ENCODE measurements around the gene KCTD19.

The KCTD19 gene

DNA sequence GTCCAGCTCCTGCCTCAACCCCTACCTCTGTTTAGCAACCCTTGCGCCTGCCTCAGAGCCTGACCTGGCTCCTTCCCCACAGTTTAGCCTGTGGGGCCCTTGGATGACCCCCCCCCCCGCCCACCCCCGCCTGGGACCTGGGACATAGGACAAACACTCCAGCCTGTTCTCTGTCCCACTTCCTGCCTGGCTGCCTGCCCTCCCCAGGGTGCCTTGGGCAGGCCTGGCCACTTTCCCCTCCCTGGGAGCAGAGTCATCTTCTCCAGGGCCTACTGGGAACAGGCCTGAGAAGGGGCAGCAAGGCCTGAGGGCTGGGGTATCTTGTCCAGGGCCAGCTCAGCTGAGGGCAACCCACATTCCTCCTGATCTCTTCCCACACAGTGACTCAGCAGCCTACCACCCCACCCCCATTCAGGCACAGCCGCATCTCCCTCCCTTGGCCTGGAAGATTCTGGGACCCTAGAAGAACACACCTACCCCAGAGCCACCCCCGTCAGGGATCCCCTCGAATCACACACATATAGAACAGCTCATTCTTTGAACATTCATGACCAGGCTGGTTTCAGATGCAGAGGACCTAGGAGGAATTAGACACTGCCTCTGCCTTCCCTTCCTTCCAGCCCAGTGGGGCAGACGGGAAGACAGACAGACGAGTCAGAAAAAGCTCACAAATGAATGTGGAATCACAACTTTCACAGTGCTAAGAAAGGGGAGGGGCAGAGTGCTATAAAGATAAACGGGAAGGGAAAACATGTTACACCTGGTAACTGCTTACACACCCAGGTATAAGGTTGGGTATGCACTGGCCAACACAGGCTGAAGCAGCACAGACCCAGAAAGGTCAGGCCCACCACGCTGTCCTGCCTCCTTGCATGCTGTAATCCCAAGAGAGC is 85.3 kb downstream of the KCTD19 start:
- no peak for DNase-seq

DNA sequence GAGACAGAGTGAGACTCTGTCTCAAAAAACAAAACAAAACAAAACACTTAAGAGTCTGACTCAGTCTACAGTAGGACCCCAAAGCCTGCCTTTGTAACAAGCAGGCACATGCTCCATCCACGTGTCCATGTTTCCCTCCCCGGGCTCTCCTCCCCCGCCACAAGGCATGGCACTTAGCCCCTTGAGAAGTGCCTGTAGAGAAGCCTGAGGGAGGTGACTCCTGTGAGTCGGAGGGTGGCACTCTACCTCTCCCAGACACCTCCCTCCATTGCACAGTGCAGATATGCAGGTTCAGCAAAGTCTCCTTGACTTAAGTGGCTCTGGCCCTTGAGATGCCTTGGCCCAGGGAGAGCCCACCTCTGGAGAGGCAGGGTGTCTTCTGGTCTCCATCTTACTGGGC is 86.0 kb downstream of the KCTD19 start:
- no peak for DNase-seq
